ENCODE results near the gene BACH2. TPM values are rescaled to one million over a fixed set of nuclear protein-coding genes. Genes with fewer than 3 reads are reported as not detected.

BACH2 gene
- total and polyA plus RNA-seq, 9 of the 15 experiments (the other 6 are each of a cell fraction or from before 2014, with no cell fraction given): 0.06 to 3.1 (median 0.59) TPM

DNA sequence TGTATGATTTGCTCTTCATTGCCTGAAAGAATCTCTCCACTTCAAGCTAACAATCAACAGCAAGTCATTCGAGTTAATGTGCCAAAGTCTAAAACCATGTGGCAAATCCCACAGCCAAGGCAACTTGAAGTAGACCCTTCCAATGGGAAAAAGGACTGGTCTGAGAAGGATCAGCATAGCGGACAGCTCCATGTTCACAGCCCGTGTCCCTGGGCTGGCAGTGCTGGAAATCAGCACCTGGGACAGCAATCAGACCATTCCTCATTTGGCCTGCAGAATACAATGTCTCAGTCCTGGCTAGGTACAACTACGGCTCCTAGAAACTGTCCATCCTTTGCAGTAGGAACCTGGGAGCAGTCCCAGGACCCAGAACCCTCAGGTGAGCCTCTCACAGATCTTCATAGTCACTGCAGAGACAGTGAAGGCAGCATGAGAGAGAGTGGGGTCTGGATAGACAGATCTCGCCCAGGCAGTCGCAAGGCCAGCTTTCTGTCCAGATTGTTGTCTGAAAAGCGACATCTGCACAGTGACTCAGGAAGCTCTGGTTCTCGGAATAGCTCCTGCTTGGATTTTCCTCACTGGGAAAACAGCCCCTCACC, 401.3 kb downstream of the BACH2 start (continued):
- TF ChIP-seq, protein P1, sequence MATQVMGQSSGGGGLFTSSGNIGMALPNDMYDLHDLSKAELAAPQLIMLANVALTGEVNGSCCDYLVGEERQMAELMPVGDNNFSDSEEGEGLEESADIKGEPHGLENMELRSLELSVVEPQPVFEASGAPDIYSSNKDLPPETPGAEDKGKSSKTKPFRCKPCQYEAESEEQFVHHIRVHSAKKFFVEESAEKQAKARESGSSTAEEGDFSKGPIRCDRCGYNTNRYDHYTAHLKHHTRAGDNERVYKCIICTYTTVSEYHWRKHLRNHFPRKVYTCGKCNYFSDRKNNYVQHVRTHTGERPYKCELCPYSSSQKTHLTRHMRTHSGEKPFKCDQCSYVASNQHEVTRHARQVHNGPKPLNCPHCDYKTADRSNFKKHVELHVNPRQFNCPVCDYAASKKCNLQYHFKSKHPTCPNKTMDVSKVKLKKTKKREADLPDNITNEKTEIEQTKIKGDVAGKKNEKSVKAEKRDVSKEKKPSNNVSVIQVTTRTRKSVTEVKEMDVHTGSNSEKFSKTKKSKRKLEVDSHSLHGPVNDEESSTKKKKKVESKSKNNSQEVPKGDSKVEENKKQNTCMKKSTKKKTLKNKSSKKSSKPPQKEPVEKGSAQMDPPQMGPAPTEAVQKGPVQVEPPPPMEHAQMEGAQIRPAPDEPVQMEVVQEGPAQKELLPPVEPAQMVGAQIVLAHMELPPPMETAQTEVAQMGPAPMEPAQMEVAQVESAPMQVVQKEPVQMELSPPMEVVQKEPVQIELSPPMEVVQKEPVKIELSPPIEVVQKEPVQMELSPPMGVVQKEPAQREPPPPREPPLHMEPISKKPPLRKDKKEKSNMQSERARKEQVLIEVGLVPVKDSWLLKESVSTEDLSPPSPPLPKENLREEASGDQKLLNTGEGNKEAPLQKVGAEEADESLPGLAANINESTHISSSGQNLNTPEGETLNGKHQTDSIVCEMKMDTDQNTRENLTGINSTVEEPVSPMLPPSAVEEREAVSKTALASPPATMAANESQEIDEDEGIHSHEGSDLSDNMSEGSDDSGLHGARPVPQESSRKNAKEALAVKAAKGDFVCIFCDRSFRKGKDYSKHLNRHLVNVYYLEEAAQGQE (IDR thresholded peaks at IDR 0.05; ENCODE audit: borderline replicate concordance): peak; percentile 99
- TF ChIP-seq, protein P1 (CRISPR knock-in tag; IDR thresholded peaks at IDR 0.05; ENCODE audit: low read depth): peak; percentile 95
- TF ChIP-seq, protein P2, sequence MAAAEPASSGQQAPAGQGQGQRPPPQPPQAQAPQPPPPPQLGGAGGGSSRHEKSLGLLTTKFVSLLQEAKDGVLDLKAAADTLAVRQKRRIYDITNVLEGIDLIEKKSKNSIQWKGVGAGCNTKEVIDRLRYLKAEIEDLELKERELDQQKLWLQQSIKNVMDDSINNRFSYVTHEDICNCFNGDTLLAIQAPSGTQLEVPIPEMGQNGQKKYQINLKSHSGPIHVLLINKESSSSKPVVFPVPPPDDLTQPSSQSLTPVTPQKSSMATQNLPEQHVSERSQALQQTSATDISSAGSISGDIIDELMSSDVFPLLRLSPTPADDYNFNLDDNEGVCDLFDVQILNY (CRISPR knock-in tag; IDR thresholded peaks at IDR 0.05): peak; percentile 82; the same call in 1 of the 2 replicates
- TF ChIP-seq CXXC5 (CRISPR knock-in tag; IDR thresholded peaks at IDR 0.05): peak; percentile 21; the same call in 1 of the 2 replicates
- TF ChIP-seq, protein P3, sequence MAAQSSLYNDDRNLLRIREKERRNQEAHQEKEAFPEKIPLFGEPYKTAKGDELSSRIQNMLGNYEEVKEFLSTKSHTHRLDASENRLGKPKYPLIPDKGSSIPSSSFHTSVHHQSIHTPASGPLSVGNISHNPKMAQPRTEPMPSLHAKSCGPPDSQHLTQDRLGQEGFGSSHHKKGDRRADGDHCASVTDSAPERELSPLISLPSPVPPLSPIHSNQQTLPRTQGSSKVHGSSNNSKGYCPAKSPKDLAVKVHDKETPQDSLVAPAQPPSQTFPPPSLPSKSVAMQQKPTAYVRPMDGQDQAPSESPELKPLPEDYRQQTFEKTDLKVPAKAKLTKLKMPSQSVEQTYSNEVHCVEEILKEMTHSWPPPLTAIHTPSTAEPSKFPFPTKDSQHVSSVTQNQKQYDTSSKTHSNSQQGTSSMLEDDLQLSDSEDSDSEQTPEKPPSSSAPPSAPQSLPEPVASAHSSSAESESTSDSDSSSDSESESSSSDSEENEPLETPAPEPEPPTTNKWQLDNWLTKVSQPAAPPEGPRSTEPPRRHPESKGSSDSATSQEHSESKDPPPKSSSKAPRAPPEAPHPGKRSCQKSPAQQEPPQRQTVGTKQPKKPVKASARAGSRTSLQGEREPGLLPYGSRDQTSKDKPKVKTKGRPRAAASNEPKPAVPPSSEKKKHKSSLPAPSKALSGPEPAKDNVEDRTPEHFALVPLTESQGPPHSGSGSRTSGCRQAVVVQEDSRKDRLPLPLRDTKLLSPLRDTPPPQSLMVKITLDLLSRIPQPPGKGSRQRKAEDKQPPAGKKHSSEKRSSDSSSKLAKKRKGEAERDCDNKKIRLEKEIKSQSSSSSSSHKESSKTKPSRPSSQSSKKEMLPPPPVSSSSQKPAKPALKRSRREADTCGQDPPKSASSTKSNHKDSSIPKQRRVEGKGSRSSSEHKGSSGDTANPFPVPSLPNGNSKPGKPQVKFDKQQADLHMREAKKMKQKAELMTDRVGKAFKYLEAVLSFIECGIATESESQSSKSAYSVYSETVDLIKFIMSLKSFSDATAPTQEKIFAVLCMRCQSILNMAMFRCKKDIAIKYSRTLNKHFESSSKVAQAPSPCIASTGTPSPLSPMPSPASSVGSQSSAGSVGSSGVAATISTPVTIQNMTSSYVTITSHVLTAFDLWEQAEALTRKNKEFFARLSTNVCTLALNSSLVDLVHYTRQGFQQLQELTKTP (IDR thresholded peaks at IDR 0.05; ENCODE audit: low read depth in 1 of 2, partially characterized antibody in 2 of 2): peak in 1 of 2 experiments; percentile 94
- 0 out of 2 replicates have a peak, but pooled peaks have one; percentile 42 for TF ChIP-seq ZNF263 (CRISPR knock-in tag; IDR thresholded peaks at IDR 0.05; ENCODE audit: borderline replicate concordance)
- TF ChIP-seq ZNF224 (CRISPR knock-in tag; IDR thresholded peaks at IDR 0.05): peak; percentile 41; the same call in 1 of the 2 replicates
- 0 out of 2 replicates have a peak, but pooled peaks have one; percentile 38 for TF ChIP-seq LCOR (CRISPR knock-in tag; IDR thresholded peaks at IDR 0.05)
- TF ChIP-seq, protein P4, sequence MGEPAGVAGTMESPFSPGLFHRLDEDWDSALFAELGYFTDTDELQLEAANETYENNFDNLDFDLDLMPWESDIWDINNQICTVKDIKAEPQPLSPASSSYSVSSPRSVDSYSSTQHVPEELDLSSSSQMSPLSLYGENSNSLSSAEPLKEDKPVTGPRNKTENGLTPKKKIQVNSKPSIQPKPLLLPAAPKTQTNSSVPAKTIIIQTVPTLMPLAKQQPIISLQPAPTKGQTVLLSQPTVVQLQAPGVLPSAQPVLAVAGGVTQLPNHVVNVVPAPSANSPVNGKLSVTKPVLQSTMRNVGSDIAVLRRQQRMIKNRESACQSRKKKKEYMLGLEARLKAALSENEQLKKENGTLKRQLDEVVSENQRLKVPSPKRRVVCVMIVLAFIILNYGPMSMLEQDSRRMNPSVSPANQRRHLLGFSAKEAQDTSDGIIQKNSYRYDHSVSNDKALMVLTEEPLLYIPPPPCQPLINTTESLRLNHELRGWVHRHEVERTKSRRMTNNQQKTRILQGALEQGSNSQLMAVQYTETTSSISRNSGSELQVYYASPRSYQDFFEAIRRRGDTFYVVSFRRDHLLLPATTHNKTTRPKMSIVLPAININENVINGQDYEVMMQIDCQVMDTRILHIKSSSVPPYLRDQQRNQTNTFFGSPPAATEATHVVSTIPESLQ (CRISPR knock-in tag; IDR thresholded peaks at IDR 0.05): 0 out of 2 replicates have a peak, but pooled peaks have one; percentile 78

Measured in K562 (cell line).